ENCODE results near the gene ANKRD39.
"Not testable (repeated sequence)": the region's sequence is repeated elsewhere in the genome, so short reads cannot be mapped to it uniquely, and the experiment has no call there.

The ANKRD39 gene

GRCh38 chr2:96807127-96807471 is 50.7 kb downstream of the ANKRD39 start:
- no peak for DNase-seq

GRCh38 chr2:96806468-96807126 is 51.2 kb downstream of the ANKRD39 start:
- DNase-seq: no peak

DNA sequence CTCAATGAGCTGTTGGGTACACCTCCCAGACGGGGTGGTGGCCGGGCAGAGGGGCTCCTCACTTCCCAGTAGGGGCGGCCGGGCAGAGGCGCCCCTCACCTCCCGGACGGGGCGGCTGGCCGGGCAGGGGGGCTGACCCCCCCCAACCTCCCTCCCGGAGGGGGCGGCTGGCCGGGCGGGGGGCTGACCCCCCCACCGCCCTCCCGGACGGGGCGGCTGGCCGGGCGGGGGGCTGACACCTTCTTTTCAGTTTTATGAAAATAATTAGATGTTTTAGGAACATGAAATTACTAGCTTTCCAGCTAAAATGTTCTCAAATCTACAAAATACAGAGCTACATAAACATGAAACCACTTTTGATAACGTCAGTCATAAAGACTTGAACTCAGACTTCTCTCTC is 51.9 kb downstream of the ANKRD39 start:
- DNase-seq: not testable (repeated sequence)

- DNase-seq: peak in 2 of 4 experiments; percentile 16 to 41
Measured at GRCh38 chr2:96804986-96805385, 52.8 kb downstream of the ANKRD39 start.

DNA sequence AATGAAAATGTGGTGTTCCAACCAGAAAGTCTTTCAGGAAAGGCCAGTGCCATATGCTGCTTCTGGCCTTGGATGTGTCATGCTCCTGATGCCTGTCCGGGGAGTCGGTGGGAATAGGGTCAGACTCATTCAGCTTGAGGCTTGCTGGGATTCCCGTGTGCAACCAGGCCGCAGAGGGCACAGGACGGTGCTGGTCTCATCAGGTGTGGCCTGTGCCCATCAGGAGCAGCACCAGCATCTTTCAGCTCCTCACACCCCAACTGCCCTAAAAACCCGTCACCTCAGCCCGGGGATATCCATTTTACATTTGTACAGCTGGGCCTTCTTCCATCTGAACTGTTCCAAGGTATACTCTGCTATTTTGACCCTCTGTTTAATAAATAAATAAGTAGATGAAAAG is 55.1 kb downstream of the ANKRD39 start:
- no peak for DNase-seq

DNA sequence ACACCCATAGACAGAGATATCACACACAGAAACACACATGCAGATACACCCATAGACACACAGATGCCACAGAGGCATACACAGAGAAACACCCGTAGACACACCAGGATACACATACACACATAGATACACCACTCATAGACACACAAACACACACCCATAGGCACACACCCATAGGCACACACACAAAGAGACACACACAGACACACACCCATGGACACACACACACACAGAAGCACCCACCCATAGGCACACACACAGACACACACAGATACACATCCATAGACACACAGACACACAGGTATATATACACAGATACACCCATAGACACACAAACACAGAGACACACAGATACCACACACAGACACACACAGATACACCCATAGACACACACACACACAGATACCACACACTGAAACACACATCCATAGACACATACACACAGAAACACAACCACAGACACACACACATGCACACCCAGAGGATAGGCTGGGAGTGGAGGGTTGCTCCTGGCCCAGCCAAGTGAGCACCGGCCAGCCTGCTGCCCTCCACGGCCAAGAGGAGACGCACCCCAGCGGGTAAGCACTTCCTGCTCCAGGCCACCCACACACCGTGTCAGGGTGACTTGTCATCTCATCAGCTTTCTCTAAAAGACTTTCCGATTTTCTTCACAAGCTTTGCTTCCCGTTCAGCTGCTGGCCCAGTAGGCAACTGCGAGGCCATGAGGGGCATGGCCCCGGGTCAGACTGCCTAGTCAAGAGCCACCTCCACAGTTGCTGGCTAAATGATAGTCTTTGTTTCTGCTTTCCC is 55.8 kb downstream of the ANKRD39 start:
- peak; percentile 63 to 82 (median 78) for DNase-seq

GRCh38 chr2:96801005-96801785 is 56.6 kb downstream of the ANKRD39 start:
- DNase-seq: peak; percentile 55 to 73 (median 60)

DNA sequence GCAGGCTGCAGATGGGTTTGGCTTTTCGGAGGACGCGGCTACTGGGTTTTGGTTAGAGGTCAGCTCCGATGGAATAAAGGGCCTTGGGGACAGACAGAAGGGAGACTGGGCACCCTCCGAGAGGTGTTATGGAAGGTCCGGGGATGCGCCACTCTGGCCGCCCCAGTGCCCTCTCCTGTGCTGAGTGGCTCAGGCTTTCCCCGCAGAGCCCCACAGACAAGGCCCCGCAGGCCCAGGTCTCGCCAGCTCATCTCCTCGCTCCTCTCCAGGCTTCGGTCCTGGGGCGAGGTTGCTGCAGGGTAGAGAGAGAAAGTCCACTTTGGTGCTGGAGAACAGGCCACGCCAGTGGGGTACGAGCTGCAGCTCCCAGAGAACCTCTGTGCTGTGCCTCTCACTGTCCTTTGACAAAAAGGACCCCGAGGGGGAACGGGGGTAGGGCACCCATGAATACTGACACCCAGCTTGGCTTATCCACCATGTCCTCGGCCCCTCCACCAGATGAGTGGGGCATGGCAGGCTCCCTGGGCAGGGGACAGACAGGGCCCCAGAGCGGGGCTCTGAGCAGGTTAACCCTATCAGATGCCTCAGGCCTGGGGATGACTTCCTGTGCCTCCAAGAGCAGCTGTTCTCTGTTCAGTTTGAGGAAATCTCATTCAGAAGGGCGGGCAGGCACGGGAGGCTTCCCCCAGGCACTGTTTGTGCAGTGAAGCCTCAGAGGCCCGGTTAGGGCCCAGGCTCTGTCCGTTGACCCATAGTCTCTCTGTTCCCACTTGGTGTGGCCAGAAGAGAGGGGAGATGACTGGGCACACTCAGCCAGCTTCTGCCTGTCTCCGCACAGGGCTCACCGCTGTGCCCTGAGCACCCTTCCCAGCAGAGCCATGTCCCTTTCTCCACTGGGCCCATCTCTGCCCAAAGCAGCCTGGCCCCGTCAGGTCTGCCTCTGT is 57.5 kb downstream of the ANKRD39 start:
- no peak for DNase-seq

GRCh38 chr2:96799623-96799935 is 58.2 kb downstream of the ANKRD39 start:
- DNase-seq: no peak

GRCh38 chr2:96798733-96799622 is 58.8 kb downstream of the ANKRD39 start:
- DNase-seq: no peak

Data from suppressor macrophage (primary cell).